ENCODE measurements around the gene ZIC2.

DNA sequence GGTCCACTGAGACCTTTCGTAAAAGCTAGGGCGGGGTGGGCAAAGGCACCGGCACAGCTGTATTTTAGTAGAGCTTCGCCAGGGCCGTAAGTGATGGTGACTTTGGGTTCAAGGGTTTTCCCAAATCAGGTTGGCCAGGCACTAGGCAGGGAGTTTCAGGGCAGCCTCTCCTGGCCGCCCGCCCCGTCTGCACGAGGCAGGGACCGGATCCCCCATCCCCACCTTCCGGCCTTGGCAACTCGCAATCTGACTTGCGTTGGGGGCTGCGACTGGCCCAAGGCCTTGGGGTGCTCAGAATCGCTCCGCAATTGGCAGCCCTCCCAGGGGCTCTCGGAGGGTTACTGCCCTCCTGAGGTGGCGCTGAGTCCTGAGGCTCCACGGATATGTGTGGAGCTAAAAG is 6.0 kb upstream of the ZIC2 start:
- TF ChIP-seq, protein P1, sequence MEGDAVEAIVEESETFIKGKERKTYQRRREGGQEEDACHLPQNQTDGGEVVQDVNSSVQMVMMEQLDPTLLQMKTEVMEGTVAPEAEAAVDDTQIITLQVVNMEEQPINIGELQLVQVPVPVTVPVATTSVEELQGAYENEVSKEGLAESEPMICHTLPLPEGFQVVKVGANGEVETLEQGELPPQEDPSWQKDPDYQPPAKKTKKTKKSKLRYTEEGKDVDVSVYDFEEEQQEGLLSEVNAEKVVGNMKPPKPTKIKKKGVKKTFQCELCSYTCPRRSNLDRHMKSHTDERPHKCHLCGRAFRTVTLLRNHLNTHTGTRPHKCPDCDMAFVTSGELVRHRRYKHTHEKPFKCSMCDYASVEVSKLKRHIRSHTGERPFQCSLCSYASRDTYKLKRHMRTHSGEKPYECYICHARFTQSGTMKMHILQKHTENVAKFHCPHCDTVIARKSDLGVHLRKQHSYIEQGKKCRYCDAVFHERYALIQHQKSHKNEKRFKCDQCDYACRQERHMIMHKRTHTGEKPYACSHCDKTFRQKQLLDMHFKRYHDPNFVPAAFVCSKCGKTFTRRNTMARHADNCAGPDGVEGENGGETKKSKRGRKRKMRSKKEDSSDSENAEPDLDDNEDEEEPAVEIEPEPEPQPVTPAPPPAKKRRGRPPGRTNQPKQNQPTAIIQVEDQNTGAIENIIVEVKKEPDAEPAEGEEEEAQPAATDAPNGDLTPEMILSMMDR (IDR thresholded peaks at IDR 0.05; ENCODE audit: low read depth, low read length): no peak
- TF ChIP-seq MYC (IDR thresholded peaks at IDR 0.05; ENCODE audit: low read depth, low read length) (no peak), POLR2A (IDR thresholded peaks at IDR 0.05; ENCODE audit: extremely low read depth, insufficient read length) (no peak), MAX (IDR thresholded peaks at IDR 0.05; ENCODE audit: low read depth, low read length) (no peak)

All from NB4 (cell line).